CD1c-positive myeloid dendritic cell (primary cell): ENCODE results near the gene DEPP1.

Source experiments
- DNase-seq: peaks from one replicate; pipeline ENCODE4 v3.0.0-alpha.2; 2016; ENCODE audit errors: extremely low spot score

The DEPP1 gene

GRCh38 chr10:44955413-44956070, 23.1 kb downstream of the DEPP1 start:
- DNase-seq: no peak

- no peak for DNase-seq
Observed at GRCh38 chr10:44954962-44955361, 23.6 kb downstream of the DEPP1 start.

GRCh38 chr10:44954042-44954441, 24.6 kb downstream of the DEPP1 start:
- DNase-seq: no peak

- DNase-seq: no peak
Observed at GRCh38 chr10:44952779-44953231, 25.8 kb downstream of the DEPP1 start.

- no peak for DNase-seq
Observed at GRCh38 chr10:44951576-44952226, 26.9 kb downstream of the DEPP1 start.

- DNase-seq: no peak
Observed at GRCh38 chr10:44950326-44951225, 28.0 kb downstream of the DEPP1 start.

- no peak for DNase-seq
Observed at GRCh38 chr10:44949915-44950314, 28.7 kb downstream of the DEPP1 start.

GRCh38 chr10:44949127-44949802, 29.3 kb downstream of the DEPP1 start:
- no peak for DNase-seq

GRCh38 chr10:44948642-44949041, 30.0 kb downstream of the DEPP1 start:
- peak; percentile 58 for DNase-seq

- peak; percentile 89 for DNase-seq
Observed at GRCh38 chr10:44947371-44948152, 31.0 kb downstream of the DEPP1 start.

- DNase-seq: peak; percentile 56
Observed at GRCh38 chr10:44946205-44946604, 32.4 kb downstream of the DEPP1 start.

GRCh38 chr10:44944354-44944753, 34.3 kb downstream of the DEPP1 start:
- DNase-seq: no peak

GRCh38 chr10:44939691-44940401, 38.8 kb downstream of the DEPP1 start:
- DNase-seq: peak; percentile 58

GRCh38 chr10:44938956-44939355, 39.7 kb downstream of the DEPP1 start:
- no peak for DNase-seq

- DNase-seq: peak; percentile 42
Observed at GRCh38 chr10:44937196-44938005, 41.2 kb downstream of the DEPP1 start.

- no peak for DNase-seq
Observed at GRCh38 chr10:44936314-44936975, 42.2 kb downstream of the DEPP1 start.

- DNase-seq: no peak
Observed at GRCh38 chr10:44935966-44936295, 42.7 kb downstream of the DEPP1 start.

- DNase-seq: no peak
Observed at GRCh38 chr10:44935201-44935965, 43.2 kb downstream of the DEPP1 start.
